Cerebellar nuclear complex (tissue), 1 donor: ENCODE measurements around the gene ATP6V0C.
"Not testable (repeated sequence)": the region's sequence is repeated elsewhere in the genome, so short reads cannot be mapped to it uniquely, and the experiment has no call there.

Experiments used
- DNase-seq, 2 experiments: peaks; one replicate each; lab custom pipeline; 2025; lab: John Stamatoyannopoulos, UW

The ATP6V0C gene

DNA sequence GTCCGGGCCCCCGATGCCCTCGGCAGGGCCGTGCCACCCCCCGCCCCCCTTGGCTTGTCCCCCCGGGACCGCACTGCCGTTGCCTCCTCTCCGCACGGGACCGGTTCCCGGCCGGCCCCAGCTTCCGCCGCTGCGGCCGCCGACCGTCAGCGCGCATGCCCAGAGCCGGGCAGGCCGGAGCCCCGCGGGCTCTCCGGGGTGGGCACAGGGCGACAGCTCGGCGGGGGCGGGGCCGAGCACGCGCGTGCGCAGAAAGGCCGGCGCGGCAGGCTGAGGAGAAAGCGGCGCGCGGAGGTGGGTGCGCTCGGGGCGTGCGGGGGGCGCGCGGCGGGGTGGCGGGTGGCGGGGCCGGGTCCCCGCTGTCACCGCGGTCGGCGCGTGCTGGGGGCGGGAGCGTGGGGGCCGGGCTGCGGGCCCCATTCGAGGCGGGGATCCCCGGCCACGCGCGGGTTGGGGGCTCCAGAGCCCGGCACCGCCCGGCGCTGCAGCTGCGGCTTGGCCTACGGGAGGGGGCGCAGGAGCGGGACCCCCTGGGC is 38.8 kb upstream of the ATP6V0C start, which contains the start of gene TBC1D24:
TBC1D24 (plus strand) TSS at position 251 of the 536 bp plus-strand sequence. CDS start 21,022 bp downstream, outside the sequence.
- peak in 1 of 2 experiments; percentile 71 for DNase-seq

DNA sequence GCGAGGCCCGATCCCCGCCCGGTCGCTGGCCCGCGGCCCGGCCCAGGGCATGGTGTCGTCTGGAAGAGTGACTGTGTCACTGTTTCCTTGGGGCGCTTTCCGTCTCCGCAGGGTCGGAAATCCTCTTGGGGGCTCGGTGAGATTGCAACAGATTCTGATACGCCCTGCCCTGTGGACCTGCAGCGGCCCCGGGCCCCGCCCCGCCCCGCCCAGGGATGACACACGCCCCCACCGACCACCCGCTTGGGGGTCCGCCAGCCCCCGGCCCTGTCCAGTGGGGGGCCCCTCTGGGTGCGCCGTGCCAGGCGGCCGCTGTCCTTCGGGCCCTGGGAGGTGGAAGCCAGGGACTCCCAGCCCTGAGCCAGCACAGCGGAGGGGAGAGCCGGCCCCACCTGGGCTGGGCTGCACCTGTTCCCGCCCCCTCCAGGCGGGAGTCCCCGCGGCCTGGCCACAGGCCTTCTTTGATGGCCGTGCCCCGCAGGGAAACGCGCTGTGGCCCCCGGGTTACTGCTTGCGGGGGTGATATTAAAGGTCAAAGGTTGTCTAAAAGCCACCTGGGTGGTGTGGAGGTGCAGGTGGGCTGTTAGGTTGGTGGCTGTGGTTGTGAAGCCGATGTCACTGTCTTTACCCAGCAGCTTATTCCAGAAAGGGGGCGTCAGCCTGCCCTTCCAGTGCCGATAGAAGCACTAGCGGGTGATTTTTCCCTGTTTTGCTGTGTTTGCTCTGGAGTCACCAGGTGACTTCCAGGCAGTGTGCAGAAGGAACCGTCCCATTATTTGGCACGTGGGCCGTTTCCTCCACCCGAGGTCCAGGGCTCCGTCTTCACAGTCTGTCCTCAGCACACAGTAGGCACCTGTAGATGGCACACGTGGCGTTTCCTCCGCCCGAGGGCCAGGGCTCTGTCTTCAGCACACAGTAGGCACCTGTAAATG is 38.1 kb upstream of the ATP6V0C start:
- no peak for DNase-seq

DNA sequence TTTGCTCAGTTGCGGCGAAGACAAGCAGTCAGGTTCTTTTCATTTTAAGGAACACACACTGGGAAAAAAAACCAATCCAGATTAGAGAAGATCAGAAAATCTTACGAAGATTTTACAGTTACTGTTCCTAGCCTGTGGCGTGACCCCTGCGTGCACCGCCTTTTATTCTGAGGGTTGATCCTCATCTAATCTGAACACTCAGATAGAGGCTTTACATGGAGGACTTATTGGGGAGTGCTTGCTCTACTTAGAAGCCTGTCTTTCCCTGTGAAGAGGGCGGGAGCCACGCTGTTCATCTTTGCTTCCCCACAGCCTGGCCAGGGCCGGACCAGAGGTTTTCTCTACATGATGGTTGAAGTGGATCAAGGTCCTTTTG is 37.4 kb upstream of the ATP6V0C start:
- DNase-seq: no peak

DNA sequence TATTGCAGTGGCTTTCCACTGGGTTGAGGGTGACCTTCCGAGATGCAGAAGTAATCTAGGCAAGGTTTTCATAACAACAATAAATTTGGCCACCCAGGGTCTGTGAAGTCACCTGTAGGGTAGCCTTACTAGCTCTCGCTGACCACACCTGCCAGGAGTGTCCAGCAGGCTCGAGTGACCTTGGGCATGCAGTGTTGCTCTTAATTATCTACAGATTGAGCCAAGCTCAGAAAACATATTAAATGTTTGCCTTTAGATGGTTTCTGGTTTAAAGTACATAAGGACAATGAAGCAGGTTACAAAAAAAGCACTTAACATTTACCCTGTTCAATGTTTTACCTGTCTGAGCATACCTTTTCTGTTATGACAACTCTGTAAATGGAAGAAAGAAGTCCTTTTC is 37.0 kb upstream of the ATP6V0C start:
- DNase-seq: no peak

DNA sequence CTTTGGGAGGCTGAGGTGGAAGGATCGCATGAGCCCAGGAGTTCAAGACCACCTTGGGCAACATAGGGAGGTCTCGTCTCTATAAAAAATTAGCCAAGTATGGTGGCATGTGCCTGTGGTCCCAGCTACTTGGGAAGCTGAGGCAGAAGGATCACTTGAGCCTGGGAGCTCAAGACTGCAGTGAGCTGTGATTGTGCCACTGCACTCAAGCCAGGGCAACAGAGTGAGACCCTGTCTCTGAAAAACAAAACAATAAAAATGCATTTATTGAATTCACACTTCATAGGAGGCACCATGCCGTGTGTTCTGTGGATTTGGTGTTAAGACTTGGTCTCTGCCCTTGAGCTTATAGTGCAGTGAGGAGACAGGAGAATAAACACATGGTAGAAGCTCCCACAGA is 36.4 kb upstream of the ATP6V0C start:
- no peak for DNase-seq

DNA sequence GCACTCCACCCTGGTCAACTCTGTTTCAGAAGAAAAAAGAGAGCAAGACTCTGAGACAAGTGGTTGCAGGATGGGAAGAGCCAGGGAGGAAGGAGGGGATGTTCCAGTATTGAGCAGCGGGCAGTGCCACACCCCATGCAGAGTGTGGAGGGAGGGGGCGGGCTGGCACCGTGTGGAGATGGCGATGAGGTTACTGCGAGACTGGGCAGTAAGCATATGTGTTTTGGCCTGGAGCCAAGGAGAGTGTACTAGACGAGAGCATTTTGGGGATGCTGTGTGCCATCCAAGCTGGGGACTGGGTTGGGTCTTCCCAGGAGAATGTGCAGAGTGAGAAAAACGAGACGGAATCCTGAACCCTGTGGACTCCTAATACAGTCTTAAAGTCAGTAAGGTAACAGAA is 35.5 kb upstream of the ATP6V0C start:
- DNase-seq: no peak

DNA sequence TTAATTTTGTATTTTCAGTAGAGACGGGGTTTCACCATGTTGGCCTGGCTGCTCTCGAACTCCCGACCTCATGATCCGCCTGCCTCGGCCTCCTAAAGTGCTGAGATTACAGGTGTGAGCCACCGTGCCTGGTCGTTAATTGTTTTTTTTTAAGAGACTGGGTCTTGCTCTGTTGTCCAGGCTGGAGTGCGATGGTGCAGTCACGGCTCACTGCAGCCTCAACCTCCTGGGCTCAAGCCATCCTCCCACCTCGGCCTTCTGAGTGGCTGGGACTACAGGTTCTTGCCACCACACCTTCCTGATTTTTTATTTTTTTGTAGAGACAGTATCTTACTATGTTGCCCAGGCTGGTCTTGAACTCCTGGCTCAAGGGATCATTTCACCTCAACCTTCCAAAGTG is 33.8 kb upstream of the ATP6V0C start:
- not testable (repeated sequence) for DNase-seq

DNA sequence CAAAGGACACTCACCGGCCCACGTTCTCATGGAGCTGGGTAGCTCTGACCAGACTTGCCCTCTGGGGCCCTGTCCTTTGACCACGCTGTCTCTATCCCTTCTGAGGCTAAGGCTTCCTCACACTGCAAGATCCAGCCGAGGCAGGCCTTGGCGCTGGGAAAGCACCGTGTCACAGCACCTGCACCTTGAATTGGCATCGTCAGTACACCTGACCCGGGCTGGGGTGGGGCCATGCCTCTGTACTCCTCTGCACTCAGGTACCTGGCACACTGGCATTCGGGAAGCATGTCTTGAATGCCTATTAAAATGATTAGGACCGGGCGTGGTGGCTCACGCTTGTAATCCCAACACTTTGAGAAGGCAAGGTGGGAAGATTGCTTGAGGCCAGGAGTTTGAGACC is 32.8 kb upstream of the ATP6V0C start:
- DNase-seq: no peak

DNA sequence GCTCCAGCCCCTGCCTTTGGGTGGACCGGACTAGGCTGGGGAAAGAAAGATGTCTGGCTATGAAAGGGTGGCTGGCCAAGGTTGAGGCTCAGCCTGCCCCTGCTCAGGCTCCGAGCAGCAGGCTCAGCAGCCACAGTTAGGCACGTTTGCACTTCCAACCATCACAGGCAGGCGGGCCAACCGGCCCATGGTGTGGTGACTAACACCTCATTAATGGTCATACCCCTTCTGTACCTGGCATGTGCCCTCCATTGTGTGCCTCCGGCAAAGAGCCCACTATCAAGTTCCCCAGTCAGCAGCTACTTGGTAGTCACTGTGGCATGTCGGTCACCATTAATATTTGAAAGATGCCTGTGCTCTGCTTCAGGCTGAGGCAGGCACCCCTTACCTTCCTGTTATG is 32.1 kb upstream of the ATP6V0C start:
- DNase-seq: no peak

DNA sequence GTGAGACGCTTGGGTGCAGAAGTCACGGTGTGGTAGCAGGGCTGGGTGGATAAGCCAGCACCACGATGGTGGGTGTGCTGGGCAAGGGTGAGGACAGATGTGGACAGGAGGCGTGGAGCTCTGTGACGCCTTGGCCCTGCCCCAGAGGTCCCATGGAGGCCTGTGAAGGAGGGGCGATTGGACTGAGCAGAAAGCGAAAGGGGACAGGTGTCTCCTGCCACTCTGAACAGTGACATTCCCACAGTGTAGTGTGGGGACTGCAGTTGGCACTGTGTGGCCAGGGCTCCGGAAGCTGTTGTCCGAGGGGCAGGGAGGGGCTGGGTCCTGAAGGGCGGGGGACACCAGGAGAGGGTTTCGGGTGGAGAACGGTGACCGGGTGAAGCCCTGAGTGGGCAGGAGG is 31.5 kb upstream of the ATP6V0C start:
- no peak for DNase-seq

DNA sequence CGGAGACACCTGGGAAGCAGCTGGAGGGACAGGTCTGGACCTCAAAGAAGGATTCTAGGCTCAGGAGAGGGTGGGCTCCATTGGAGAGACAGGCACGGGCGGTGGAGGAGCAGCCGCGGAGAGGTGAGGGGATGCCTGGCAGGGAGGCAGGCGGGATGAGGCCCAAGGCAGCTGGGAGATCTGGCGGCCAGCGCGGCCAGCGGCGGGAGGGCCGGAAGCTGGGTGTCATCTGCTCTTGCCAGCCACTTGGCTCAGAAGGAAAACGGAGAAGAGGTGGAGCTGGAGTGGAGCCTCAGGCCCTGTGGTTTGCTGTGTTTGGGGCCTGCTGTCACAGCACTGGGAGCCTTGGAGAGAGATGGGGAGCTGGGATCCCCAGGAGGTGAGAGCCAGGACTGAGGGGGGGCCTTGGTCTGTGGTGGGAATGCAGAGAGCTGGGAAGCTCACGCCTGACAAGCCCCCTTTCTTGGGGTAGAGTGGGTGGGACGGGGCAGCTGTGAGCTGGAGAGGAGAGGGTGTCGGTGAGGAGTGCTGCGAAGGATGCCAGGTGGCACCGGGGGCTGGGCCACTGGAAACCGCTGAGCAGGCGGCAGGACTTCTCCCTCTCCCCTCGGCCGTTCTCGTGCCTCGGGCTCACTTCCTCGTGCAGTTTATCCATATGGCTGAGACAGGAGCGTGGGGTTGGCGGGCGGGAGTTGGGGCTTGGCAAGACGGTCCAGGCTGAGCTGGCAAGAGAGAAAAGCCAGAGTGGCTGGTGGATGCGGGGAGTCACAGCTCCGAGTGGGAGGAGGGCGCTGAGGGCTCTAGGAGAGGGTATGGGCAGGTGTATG is 30.8 kb upstream of the ATP6V0C start:
- peak in 1 of 2 experiments; percentile 45 for DNase-seq

DNA sequence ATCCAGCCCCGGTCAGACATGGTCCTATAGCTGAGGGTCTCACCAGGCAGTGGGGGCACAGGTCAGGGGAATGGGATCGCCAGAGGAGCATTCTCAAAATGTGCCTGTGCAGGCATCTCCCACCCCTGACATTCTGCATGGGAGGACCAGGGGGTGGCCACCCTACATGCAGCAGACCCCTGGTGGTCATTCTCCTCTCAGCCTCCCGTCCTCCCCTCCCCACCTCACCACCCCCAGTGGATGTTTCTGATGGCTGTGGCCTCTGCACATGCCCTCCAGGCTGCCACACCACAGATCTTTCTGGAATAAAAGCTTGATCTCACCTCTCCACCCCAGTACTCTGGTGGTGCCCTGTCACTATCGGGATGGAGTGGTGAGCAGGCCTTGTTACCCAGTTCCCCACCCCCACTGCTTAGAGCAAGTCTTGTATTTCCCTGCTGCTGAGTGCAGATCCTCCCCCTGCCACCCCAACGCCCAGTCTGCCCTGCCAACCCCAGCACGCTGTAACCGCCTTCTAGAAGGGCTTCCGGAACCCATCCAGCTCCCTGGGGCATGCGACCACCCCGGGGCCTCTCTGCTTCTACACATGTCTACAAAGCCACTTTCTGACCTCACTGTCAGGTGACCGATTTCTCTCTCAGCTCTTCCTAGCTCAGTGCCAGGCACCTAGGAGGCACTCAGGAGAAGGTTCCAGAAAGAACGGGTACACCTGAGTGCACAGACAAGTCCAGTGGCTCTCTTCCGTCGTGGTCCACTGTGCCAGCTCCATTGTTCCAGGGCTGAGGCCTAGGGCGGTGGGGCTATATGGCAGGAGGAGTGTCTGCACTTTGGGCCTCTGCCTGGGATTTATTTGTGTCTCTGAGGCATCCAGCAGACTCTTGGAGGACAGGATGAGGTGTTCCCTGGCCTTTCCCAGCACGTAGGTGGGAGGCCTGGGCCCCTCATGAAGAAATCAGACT is 29.5 kb upstream of the ATP6V0C start:
- DNase-seq: no peak

DNA sequence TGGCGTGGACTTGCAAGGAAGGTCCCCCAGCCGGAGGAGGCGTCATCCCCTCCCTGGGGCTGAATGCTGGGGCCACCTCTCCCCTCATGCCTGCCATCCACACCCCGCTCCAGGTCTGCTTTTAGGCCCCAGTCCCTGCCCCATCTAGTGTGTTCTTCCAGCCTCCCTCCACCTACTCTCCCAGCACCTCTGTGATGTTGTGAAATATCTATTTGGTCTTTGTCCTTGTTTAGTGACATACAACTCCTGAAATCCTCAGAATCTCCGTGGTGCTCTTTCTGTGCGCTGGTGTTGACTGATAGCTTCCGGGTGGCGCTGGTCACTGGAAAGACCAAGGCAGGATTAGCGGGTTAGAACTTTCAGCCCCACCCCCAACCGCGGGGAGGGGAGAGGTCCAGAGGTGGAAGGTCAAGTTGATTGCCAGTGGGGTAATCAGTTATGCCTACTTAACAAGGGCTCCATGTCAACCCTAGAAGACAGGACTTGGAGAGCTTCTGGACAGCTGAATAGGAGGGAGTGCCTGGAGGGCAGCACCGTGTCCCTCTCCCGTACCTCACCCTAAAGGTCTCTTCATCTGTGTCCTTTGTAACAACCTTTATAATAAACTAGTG is 28.7 kb upstream of the ATP6V0C start:
- DNase-seq: no peak

DNA sequence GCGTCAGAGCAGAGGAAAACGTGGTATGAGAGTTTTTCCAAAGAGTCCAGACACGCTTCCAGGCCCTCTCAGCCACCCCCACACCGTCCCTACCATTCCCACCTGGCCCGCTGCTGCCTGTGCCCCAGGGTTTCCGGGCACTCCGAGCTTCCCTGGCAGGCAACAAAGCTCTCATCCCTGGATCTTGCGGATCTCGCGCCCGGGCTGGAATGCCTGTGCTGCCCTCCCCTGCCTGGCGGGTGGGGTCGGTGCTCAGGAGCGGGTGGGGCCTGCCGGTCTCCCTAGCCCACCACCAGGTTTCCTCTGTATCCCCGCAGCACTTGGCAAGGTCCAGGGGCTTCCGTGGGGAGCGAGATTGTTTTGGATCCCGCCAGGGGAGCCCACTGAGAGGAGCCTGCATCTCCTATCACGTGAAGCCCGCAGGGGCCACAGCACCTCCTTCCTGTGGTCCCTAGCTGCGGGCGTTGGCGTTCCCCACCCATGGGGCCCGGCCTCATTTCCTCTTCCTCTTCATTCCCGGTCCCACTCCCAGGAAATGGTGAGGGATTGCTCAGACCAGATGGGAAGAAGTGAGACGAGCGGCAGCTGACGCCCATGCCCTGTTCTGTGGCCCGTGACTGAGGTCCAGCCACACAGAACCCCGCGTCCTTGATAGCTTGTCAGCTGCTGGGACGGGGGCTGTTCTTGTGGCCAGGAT is 27.8 kb upstream of the ATP6V0C start:
- no peak for DNase-seq

DNA sequence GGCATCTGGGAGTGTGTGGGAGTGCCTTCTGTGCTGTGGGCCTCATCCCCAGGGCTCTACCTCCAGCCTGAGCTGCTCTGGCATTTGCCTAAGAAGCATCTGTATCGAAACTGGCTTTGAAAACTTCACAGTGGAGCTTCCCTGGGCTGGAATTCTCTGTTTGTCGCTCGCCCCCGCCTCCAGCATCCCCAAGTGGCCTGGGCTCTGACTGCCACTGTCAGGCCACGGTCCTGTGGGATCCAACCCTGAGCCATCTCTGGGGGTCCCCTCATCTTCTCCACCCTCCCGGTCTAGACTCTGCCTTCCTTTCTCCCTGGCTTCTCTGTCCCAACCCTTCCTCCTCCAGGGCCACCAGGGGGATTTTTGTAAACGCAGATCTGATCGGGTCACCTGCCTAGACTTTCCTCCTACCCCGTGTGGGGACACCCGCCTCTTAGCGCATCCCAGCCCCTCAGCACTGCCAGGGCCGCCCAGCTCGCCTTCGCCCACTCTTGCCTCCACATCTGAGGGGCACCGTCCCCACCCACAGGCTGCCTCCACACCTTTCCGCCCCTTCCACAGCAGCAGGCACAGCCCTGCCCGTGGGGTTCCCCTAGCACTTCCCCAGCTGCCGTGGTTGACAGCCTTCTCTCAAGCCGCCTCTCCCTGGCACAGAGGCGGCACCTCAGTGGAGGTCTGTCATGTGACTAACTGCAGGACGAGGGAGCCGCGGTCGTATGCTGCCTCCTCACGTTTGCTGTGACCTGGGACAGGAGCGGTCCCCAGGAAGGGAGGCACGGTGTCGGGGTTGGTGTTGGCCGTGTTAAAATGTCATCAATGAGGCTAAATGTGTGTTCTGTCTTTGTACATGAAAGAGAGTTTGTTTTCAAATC is 26.9 kb upstream of the ATP6V0C start:
- DNase-seq: peak in 1 of 2 experiments; percentile 59

DNA sequence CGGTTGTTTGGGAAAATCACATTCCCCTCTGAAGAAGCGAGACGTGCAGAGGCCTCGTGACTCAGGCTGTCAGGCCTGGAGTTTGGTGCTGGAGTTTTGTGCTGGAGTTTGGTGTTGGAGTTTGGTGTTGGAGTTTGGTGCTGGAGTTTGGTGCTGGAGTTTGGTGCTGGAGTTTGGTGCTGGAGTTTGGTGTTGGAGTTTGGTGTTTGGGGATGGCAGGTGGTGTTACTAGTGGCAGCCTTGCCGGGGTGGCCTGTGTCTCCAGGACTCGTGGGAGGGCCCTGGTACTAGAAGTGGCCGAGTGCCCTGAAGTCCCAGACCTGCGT is 26.3 kb upstream of the ATP6V0C start:
- DNase-seq: no peak

DNA sequence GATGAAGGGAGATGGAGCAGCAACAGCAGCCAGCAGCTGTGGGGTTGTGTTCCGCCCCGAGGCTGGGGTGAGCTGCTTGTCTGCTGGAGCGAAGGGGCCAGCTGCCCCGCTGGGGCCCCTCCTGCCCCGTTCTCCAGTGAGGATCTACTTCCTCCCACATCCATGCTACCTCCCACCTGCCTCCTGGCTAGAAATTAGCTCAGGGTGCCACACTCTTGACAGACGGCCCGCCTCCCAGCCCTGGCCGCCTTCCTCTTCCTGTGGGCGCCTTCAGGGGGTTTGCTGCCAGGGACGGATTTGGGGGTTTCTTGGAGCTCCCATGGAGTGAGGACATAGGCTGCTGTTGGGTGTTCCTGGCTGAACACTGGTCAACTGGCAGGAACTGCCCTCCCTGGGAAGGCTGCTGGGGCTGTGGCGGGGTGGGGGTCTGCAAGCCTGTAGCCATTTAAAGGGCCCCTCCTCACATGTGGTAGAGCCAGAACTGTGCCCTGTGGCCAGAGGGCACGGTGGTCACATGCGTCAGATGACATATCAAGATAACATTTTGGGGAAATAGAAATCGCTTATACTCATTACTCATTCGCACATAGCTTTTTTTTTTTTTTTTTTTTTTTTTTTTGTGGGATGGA is 25.7 kb upstream of the ATP6V0C start:
- DNase-seq: no peak

DNA sequence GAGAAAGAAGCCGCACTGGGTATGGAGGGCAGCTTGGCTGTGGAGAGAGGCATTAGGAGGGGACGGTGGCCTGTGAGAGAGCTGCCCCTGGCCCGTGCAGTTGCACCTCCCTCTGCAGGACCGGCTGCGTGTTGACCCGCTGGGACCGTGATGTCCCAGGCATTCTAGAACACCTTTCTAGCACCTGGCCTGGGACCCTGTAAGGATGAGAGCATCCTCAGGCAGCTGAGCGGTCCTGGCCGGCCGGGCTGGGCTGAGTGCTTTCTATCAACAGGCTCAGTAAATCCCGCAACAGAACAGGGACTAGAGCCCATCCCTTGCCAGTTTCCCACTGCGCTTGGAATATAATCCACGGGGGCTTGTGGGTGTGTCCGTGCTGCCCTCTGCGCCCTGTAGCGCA is 24.2 kb upstream of the ATP6V0C start:
- no peak for DNase-seq
